Panc1 (cell line): ENCODE data around the gene CPSF4.

Experiments
- POLR2AphosphoS5 ChIP-seq: IDR thresholded peaks from 2 replicates; pipeline ENCODE4 v1.6.1; 2012; ENCODE audit warnings: mild to moderate bottlenecking, low read depth, low read length, moderate library complexity
- REST ChIP-seq, 2 experiments: IDR thresholded peaks; 2 replicates each; pipeline ENCODE4 v1.6.1; 2011 to 2012; ENCODE audit warnings: low read depth in 2 of 2, control low read depth in 1 of 2, low read length in 1 of 2, mild to moderate bottlenecking in 1 of 2, moderate library complexity in 1 of 2; ENCODE audit not compliant: insufficient read depth in 1 of 2
- SIN3A ChIP-seq: IDR thresholded peaks from 2 replicates; pipeline ENCODE4 v1.6.1; 2012; ENCODE audit warnings: low read depth, mild to moderate bottlenecking, low read length, moderate library complexity, borderline replicate concordance; ENCODE audit not compliant: insufficient read depth
- TCF7L2 ChIP-seq: IDR thresholded peaks from 2 replicates; pipeline ENCODE4 v1.6.1; 2011; ENCODE audit warnings: mild to moderate bottlenecking, low read depth, low read length, inconsistent platforms
- TF ChIP-seq, protein P1 (sequence below): fragments of 450-650 bp; IDR thresholded peaks from 2 replicates; pipeline ENCODE4 v1.5.1; 2017; ENCODE audit warnings: mild to moderate bottlenecking

DNA sequence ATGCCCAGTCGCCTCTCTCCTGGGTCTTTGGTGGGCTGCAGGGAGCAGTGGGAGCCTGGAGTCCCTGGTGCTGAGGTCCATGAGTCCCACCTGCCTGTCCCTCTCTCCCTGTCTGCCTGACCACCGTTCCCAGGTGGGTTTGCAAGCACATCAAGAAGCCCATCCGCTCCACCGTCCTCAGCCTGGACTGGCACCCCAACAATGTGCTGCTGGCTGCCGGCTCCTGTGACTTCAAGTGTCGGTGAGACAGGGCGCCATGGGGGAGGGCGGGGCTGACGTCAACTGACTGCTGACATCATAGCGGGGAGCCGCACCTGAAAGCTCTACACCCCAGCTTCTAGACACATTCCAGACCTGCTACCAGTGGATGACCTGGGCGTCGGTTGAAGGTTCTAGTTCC is 49.0 kb upstream of the CPSF4 start:
- TF ChIP-seq, protein P1, sequence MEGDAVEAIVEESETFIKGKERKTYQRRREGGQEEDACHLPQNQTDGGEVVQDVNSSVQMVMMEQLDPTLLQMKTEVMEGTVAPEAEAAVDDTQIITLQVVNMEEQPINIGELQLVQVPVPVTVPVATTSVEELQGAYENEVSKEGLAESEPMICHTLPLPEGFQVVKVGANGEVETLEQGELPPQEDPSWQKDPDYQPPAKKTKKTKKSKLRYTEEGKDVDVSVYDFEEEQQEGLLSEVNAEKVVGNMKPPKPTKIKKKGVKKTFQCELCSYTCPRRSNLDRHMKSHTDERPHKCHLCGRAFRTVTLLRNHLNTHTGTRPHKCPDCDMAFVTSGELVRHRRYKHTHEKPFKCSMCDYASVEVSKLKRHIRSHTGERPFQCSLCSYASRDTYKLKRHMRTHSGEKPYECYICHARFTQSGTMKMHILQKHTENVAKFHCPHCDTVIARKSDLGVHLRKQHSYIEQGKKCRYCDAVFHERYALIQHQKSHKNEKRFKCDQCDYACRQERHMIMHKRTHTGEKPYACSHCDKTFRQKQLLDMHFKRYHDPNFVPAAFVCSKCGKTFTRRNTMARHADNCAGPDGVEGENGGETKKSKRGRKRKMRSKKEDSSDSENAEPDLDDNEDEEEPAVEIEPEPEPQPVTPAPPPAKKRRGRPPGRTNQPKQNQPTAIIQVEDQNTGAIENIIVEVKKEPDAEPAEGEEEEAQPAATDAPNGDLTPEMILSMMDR: no peak
- TF ChIP-seq POLR2AphosphoS5 (no peak), SIN3A (no peak), REST (IDR thresholded peaks at IDR 0.05; ENCODE audit: insufficient read depth in 1 of 2, low read depth in 2 of 2, low read length in 1 of 2) (no peak), TCF7L2 (no peak)
